ENCODE results near the gene LYPD6B.

- TF ChIP-seq CTCF (IDR thresholded peaks at IDR 0.05) (no peak), POLR2A (IDR thresholded peaks at IDR 0.05) (no peak)
Measured at GRCh38 chr2:149158957-149159356, 120.5 kb downstream of the LYPD6B start.

Measured in lower leg skin (tissue), 3 donors.